Iris pigment epithelial cell (primary cell): ENCODE measurements around the gene DENND11.
"Not testable (repeated sequence)": the region's sequence is repeated elsewhere in the genome, so short reads cannot be mapped to it uniquely, and the experiment has no call there.

Experiments used
- DNase-seq: peaks from one replicate; pipeline ENCODE4 v3.0.0-alpha.2; 2011; ENCODE audit warnings: low read depth

DENND11 gene

DNA sequence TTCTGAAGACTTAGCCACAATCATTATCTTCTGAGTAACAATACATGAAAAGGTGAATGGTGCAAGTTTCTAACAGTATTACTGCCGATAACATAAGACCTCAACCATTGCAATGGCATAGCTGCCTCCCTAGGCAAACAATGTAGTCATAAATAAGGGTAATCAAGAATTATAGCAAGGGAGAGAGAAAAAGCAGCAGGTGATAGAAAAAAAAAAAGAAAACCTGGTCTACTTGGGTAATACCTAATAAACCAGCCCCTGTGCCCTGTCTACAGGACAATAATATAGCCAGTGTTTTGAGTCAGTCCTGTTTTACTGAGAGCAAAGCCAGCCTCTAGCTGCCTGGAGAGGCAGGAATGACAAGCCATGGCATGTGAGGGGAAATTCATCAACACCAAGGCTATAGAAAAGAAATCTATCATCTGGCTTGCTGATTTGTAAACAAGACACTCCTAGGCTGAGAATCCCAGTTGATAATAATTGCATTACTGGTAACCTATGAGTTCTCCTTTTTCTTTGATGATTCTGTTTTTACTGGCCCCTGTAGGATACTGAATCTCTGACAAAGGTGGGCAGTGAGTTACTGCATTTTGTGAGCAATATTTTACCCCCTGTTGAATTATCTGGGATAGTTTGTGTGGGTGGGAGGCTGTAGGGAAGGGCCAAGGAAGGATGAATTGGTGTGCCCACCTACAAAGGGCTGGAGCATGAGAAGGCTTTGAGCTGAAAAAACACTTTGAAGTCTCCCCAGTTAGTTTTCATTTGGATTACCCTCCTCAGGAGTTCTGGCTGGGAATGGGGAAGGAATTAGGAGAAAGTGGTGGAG, 4.5 kb upstream of the DENND11 start:
- no peak for DNase-seq

DNA sequence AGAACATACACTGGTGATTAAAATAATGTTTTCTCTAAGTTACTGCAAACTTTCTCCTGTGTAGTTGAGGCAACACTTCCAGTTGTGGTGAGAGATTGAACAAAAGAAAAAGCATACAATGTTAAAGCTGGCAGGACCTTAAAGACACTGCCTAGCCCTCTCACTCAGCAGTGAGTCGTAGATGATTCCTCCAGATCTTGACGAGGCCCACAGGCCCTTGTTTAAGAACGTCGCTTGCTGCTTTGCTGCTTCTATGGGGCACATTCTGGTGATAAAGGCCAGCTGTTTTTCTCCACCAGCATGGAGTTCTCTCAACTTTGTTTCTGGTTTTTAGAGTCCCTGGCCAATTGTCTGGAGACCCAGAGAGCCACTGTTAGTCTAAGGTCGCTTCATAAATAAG, 2.8 kb upstream of the DENND11 start:
- no peak for DNase-seq

- DNase-seq, result no peak
Observed at GRCh38 chr7:141704112-141704511, 2.1 kb upstream of the DENND11 start.

- DNase-seq, result no peak
Observed at GRCh38 chr7:141702892-141703291, 926 bp upstream of the DENND11 start.

DNA sequence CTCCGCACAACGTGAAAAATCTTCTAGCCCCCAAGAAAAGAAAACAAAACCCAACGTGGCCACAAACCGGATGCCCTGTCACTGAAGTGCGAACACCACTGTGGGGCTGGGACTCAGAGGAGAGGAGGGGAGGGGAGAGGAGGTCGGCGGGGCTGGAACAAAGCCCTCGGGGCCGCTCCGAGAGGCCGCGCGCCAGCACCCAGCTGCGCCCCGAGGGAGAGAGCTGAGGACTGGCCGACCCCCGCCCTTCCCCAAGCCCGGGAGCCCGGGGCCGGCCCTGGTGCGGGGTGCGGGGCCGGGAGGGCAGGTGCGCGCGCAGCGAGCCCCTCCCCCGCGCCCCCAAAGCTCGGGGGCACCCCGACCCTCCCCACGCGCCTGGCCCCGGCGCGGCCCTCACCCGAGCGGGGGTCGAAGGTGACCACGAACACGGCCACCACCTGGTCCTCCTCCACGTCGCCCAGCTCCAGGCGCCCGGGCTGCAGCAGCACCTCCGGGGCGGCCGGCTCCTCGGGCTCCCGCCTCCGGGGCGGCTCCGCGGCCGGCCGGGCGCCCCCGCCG, 398 bp downstream of the DENND11 start:
- no peak for DNase-seq

DNA sequence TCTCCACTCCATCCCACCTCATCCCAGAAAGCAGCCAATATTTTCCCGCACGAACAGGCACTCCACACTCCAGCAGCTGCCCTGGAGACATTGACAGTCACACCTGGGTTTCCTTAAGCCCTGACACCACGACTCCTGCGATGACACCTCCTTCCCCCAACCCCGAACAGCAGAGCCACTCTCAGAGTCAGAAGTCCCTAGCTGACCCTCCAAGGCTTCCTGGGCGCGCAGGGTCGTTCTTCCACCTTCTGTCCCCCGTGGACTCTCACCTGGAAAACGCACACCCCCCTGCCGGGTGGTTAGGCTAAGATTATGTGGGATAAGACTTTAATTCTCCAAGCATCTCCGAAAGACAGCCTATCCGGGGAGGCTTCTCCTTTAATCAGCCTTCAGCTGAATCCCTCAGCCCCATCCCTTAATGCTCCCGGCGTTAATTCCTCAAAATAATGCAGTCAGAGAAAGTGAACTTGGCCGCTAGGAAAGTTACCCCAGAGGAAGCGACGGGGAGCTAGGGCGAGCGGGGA, 1.1 kb downstream of the DENND11 start:
- DNase-seq, result peak; percentile 20

- DNase-seq, result no peak
Observed at GRCh38 chr7:141700296-141700847, 1.6 kb downstream of the DENND11 start.

DNA sequence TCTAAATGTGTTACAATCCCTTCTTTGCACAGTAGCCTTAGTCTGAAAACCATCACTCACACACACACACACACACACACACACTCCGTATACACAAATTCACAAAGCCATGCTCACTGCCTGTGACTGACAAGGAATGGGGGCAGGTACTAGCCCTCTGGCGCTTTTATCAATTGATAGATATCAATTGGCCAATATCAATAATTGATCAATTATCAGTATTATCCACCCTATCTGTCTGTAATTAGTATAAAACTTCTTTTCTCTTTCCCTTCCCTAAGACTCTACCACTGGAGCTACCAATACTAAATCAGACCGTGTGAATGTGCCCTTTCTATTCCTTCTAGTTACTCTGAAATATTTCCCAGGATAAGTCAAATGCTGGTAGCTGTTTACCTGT, 2.1 kb downstream of the DENND11 start:
- DNase-seq, result no peak

DNA sequence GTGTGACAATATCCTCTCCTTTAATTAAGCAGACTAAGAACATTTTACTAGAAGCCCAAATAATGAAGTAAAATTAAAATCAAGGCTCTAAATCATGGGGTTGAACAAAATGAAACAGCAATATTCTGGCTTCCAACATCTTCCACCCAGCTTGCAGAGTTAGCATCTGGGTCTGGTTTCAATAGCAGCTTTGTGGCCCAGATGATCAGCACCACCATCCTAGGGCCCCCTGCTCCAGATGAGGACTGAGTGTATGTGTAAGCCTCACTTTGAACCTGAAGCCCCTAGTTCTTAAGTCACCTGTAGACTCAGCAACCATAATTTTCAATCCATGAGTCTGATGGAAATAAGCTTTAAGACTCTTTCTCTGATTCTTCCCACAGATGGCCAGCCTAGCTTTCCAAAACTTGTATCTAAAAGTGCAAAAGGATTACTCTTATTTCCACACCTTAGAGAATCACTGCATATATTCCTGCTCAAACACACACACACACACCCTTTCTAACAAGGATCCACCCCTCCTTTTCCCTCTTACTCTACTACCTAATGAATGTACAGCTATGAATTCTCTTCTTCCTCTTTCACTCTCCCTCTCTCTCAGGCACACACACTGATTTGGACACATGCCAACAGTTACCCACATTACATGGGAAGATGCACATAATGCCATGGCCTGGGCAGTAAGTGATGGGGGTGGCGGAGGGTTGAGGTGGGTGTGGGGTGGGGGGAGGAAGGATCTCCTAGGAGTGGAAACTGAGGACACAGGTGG, 3.5 kb downstream of the DENND11 start:
- DNase-seq, result no peak

- peak; percentile 72 for DNase-seq
Observed at GRCh38 chr7:141697211-141697871, 4.6 kb downstream of the DENND11 start.

DNA sequence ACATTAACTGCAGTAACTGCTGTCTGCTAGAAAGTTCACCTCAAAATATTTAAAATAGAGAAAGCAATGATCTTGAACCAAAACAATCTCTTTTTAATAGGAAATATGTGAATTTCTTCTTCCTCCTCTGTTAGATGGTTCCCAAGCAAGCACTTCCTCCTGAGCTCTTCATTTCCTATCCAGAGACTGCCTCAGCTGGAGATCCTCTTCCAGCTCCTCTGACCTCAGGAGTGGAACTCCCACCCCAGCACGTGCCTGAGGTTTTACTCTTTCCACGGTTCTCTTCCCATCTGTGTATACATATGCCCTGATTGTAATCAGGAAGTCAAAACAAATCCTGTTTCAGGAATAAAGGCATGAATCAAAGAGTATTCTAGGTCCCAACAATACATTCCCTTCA, 5.6 kb downstream of the DENND11 start:
- no peak for DNase-seq

DNA sequence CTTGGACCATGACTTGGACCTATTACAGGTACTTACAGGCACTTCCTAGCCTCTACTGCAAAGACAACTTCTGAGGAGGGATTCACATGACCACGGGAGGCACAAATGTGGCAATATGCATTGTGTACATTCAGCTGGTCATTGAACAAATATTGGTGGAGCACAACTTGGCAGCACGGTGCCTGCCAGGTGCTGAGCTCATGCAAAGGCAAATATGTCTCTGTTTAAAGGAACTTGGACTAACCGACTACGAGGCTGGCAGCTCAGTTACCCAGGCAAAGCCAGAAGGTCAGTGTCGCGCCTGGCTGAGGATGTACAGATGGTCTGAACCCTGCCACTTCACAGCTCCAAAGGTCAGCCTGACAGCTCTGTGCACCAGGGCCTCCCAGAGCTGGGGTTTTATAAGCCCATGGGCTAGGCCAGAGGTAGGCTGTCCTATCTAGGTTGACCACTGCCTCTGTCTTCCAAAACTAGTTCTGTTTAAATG, 6.1 kb downstream of the DENND11 start:
- DNase-seq, result no peak

DNA sequence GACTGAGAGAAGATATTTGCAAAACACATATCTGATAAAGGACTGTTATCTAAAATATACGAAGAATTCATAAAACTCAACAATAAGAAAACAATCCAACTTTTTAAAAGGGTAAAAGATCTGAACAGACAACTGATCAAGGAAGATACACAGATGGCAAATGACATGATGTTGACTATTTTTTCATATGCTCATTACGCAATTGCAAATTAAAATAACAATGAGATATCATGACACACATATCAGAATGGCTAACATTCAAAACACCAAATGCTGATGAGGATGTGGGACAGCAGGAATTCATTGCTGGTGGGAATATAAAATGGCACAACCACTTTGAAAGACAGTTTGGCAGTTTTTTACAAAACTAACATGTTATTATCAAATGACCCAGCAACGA, 8.9 kb downstream of the DENND11 start:
- DNase-seq, result no peak

DNA sequence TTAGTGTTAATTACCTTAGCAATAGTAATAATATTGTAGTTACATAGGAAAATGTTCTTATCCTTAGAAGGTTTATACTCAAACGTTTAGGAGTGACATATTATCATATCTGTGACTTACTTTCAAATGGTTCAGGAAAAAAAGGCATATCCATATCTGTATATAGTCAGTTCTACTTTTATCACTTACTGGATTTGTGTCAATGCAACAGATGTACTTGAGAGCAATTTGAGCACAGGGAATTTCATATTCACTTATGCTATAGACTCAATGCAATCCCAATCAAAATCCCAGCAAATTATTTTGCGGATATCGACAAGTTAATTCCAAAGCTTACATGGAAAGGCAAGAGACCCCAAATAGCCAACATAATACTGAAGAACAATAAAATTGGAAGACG, 10.0 kb downstream of the DENND11 start:
- no peak for DNase-seq

- DNase-seq, result no peak
Observed at GRCh38 chr7:141691540-141691939, 10.4 kb downstream of the DENND11 start.

- DNase-seq, result not testable (repeated sequence)
Observed at GRCh38 chr7:141689072-141689825, 12.7 kb downstream of the DENND11 start.

GRCh38 chr7:141688043-141688442, 13.9 kb downstream of the DENND11 start:
- DNase-seq, result no peak

DNA sequence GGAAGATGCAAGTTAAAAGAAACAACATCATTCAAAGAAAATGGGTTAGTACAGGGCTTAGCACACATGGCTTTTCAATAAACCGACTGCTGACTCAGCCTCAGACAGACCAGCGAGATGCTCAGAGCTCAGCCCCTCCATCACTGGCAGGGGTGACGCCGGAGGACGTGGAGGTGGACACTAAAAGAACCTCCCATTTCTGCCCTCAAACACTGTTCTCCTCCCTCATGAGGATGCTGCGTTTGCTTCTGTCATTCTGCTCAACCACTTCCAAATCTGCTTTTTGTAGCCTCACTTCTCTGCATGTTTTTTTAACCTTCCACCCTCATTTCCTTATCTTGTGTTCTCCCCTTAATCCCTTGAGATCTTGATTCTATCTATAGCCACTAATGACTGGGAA, 15.3 kb downstream of the DENND11 start:
- peak; percentile 23 for DNase-seq

DNA sequence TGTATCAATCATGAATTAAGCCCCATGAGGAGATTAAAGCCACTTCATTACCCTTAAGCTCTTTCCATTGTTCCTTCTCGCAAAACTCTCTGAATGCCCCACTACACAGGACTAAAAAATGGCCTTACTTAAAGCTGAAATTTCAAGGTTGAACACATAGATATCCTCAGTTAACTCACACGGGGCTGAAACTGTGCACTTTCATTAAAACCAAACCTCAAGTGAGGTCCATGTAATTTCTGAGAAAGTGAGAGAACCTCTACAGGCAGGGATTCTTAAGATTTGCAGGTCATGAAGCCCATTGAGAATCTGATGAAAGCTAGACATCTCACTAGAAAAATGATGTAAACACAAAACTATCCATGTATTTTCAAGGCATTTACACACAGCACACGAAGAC, 15.9 kb downstream of the DENND11 start:
- no peak for DNase-seq

- no peak for DNase-seq
Observed at GRCh38 chr7:141685285-141686023, 16.5 kb downstream of the DENND11 start.
